NCI-H226 (cell line): ENCODE data around the gene CHRNA9.
A peak's percentile ranks its signal among the peaks of the same experiment; 100 is the strongest.
"Not testable (repeated sequence)": the region's sequence is repeated elsewhere in the genome, so short reads cannot be mapped to it uniquely, and the experiment has no call there.

ENCODE experiments used
- DNase-seq: peaks from one replicate; pipeline ENCODE4 v3.0.0-alpha.2; 2015

CHRNA9 gene, protein sequence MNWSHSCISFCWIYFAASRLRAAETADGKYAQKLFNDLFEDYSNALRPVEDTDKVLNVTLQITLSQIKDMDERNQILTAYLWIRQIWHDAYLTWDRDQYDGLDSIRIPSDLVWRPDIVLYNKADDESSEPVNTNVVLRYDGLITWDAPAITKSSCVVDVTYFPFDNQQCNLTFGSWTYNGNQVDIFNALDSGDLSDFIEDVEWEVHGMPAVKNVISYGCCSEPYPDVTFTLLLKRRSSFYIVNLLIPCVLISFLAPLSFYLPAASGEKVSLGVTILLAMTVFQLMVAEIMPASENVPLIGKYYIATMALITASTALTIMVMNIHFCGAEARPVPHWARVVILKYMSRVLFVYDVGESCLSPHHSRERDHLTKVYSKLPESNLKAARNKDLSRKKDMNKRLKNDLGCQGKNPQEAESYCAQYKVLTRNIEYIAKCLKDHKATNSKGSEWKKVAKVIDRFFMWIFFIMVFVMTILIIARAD

DNA sequence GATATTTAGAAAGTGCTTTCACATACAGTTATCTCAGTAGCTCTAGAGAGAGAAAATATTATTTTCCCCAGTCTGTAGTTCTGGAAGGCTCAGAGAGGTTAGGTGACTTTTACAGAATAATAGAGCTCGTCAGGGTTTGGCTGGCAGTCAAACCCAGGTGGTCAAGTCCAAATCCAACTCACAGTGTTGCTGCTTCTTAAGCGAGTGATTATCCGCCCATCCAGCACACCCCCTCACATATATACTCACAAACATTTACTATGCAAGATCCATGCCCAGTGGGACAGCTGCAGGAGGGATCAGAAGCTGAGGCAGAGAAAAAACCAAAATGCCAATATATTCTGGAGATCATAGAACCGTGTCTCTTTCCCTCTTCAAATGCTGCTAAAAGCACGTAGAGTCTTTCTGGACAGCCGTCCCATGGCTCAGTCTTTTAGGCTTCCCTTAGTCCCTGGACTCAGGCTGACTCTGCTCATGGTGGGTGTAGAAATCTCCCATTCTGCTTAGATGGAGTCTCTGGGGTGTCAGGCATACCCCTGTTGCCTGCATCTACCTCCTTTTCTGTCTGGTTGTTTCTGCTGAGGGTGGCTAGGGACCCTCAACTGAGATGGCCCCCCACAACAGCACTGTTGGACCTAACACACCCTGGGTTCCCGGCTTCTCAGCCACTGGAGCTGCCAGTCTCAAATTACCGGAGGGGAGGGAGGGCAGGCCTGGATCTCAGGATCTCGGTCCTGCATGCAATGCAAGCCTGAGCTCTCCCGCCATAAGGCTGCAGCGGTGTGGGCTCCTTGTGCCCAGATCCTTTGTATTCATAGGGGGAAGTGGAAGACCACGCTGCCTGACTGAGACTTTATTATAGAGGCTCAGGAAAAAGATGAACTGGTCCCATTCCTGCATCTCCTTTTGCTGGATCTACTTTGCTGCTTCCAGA, at the start of gene CHRNA9:
TSS of gene CHRNA9 (plus strand) at position 743 of the 934 bp plus-strand sequence. CDS start at position 878, 135 bp downstream.
- no peak for DNase-seq

DNA sequence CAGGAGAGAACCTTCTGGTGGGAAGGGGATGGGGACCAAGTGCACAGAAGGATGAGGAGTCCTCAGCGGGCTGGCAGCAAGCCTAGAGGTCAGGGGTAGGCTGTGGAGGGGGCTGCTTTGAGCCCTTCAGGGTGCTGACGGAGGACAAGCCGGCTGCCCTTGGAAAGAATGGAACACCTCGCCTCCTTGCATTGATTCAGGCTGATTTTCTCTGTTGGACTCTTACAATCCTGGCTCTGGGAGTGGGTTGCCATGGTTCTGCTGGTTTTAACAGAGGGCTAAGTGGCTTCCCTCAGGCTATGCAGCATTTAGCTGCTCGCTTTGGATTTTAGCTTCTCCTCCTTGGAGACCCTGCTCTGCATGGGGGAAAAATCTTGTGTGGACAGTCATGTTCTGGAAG, 49.4 kb upstream of the CHRNA9 start:
- no peak for DNase-seq

DNA sequence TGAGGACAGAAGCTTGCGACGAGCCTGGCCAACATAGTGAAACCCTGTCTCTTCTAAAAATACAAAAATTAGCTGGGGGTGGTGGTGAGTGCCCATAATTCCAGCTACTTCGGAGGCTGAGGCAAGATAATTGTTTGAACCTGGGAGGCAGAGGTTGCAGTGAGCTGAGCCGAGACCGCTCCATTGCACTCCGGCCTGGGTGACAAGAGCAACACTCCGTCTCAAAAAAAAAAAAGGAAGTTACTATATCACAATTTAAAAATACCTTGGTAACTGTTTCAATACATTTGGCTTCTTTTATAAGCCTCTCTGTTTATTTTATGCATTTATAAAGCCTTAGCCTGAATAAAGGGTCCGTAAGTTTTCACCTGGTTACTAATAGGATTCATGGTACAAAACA, 46.6 kb upstream of the CHRNA9 start:
- no peak for DNase-seq

DNA sequence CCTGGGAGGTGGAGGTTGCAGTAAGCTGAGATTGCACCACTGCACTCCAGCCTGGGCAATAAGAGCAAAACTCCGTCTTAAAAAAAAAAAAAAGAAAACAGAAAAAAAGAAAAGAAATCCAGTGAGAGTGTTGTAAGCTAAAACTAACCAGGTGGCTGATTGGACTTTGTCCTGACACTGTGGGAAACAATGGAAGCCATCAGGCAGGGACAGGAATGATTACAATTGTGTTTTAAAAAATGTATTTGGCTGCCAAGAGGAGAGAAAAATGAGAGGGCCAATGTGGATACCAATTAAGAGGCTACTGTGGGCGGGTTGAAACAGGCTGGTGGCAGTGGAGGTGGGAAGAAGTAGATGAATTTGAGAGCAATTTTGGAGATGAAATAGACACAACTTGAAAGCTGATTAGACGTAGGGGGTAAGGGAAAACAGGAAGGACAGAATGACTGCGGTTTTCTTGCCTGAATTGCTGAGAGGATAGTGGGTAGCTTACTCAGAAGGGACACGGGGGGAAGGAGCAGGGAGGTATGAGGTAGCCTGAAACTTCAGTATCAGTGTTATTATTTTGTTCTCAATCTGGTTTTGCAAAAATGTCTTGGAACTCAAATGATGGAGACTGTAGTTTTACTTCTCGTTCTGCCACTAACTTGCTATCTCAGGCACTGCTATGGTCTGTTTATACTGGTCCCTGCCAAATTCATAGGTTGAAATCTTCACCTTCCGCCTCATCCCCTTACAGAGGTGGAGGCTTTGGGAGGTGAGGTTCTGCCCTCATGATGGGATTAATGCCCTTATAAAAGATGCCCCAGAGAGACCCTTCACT, 45.6 kb upstream of the CHRNA9 start:
- DNase-seq: no peak

DNA sequence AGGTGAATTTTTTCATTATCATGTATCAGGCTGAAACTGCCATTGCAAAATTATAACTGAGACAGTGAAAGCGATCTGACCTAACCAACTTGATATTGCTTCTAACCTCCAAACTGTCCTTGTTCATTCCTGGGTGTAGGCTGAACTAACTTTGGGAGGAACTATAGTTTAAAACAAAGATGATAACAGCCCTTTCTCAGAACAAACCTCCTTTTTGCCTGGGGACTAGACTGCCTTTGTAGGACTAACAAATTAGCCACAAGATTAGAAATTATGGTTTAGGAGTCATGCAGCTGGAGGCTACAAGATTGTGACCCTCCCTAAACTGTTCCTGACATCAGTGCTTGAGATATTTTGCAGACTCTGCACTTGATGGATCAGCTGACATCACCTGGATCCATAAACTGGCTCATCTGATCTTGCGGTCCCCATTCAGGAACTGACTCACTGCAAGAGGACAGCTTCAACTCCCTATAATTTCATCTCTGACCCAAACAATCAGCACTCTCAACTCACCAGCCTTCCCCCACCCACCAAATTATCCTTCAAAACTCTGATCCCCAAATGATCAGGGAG, 44.4 kb upstream of the CHRNA9 start:
- not testable (repeated sequence) for DNase-seq

DNA sequence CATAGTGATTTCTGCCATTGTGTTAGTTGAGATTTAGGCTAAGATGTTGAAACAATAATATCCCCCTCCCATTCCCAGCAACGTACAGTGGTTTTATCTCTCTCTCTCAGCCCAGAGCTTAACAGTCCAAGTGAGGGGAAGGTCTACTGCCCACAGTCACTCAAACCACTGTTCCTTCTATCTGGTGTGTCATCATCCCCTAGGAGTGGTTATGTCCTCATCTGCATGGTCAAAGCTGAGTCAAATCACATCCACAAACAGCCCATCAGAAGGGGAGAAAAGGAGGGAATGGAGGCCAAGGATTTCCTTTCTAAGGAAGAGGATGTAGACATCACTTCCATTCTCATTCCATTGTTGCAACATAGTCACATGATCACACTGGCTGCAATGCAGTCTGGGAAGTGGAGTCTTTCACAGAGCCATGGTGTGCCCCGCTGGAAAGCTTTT, 42.8 kb upstream of the CHRNA9 start:
- DNase-seq: peak; percentile 12

DNA sequence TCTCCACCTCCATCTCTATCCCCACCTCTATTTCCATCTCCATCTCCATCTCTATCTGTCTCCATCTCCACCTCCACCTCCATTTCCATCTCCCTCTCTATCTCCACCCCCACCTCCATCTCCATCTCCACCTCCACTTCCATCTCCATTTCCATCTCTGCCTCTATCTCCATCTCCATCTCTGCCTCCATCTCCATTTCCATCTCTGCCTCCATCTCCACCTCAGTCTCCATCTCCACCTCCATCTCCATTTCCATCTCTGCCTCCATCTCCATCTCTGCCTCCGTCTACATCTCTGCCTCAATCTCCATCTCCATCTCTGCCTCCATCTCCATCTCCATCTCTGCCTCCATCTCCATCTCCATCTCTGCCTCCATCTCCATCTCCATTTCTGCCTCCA, 40.8 kb upstream of the CHRNA9 start:
- DNase-seq: no peak

DNA sequence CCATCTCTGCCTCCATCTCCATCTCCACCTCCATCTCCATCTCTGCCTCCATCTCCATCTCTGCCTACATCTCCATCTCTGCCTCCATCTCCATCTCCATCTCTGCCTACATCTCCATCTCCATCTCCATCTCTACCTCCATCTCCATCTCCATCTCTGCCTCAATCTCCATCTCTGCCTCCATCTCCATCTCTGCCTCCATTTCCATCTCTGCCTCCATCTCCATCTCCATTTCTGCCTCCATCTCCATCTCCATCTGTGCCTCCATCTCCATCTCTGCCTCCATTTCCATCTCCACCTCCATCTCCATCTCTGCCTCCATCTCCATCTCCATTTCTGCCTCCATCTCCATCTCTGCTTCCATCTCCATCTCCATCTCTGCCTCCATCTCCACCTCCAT, 40.1 kb upstream of the CHRNA9 start:
- DNase-seq: not testable (repeated sequence)

DNA sequence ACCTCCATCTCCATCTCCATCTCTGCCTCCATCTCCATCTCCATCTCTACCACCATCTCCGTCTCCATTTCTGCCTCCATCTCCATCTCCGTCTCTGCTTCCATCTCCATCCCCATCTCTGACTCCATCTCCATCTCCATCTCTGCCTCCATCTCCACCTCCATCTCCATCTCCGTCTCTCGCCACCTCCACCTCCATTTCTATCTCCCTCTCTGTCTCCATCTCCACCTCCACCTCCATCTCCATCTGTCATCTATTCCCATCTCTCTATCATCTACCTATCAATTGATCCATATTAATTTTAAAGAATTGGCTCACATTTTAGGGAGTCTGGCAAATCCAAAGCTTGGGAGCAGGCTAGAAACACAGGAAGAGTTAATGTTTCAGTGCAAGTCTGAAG, 39.6 kb upstream of the CHRNA9 start:
- DNase-seq: no peak

DNA sequence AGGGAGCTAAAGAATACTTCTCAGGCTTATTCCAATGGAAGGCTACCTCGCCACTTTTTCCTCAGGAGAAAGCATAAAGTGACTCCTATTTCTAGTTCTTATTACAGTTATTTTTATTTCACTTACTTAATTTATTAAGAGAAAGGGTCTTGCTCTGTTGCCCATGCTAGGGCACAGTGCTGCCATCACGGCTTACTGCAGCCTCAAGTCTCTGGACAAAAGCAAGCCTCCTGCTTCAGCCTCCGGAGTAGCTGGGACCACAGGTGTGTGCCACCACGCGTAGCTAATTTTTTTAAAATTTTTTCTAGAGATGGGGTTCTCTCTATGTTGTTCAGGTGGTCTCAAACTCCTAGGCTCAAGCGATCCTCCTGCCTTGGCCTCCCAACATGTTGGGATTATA, 36.0 kb upstream of the CHRNA9 start:
- no peak for DNase-seq

DNA sequence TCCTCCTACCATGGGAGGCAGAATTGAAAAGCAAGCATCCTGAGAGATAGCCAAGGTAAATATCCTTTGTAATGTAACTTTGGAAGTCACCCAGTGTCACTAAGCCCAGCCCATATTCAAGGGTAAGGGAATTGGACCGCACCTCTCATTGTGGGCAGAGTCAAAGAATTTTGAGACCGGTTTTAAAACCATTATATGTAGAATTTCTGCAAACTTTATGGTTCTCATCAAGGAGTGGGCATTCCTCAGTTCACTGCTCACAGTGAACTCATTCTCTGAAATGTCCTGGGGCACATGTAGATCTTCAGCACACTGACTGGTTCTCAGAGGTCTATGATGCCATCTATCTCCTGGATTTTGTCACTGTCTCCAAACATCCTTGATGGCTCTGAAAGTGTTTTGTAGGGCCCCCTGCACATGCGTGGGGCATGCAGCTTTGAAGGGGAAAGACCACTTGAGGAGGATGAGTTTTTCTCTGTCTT, 35.3 kb upstream of the CHRNA9 start:
- no peak for DNase-seq

DNA sequence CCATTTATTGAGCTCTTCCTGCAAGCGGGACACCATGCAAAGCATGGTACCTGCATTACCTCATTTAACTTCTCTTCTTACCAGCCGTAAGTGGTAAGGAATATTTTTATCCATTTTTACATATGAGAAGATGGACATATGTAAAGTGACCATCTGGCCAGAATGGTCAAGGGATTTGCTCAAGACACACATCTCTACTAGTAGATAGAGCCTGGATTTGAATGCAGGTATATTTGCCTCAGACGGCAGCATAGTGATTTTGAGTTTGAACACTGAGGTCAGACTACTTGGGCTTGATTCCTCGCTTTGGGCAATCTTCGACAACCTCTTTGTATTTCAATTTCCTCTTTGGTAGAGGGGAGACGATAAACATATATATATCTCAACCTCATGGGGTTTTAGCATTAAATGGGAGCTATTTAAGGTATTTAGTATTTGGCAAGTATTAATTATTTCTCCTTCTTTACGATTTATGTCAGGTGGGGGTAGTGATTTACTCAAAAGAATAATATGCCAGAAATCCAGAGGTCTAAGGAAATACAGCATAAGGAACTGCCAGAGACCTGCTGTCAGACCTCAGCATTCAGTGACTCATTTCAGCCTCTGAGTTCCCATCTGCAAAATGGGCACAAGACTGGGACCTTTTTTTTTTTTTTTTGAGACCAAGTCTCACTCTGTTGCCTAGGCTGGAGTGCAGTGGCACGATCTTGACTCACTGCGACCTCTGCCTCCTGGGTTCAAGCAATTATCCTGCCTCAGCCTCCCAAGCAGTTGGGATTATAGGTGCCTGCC, 34.6 kb upstream of the CHRNA9 start:
- no peak for DNase-seq

DNA sequence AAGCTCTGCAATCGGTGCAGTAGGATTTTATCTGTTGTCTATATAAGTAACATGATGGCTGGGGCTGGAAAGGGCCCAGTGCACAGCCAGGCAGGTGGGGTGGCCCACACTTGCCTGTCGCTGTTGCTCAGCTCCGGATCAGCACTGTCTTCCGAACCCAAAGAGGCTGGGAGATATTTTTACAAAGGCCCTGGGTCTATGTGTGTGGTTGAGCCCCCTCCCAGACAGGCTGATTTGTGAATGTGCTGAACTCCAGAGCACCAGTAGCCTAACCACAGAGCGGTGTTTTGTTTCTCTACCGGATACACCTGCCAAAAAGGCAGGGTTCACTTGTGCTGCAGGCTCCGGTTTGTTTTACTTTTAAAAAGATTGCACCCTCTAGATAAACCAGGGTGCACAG, 33.5 kb upstream of the CHRNA9 start:
- DNase-seq: no peak

DNA sequence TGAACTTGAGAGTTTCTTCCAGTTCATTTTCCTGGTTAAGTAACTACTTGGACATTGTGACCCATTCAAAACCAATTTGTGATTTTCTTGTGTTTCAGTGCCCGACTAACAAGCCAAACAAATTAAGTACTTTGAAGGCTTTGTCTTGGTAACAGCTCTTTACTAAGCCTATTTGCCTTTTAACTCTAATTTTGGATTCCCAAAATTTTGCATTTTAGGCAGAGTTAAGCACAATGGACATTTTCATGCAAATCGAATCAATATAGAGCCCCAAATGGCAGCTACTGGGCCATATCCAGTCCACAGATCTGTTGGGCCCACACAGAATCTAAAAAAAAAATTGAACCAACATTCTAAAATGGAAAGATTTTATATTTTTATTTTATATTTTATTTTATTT, 31.4 kb upstream of the CHRNA9 start:
- no peak for DNase-seq

DNA sequence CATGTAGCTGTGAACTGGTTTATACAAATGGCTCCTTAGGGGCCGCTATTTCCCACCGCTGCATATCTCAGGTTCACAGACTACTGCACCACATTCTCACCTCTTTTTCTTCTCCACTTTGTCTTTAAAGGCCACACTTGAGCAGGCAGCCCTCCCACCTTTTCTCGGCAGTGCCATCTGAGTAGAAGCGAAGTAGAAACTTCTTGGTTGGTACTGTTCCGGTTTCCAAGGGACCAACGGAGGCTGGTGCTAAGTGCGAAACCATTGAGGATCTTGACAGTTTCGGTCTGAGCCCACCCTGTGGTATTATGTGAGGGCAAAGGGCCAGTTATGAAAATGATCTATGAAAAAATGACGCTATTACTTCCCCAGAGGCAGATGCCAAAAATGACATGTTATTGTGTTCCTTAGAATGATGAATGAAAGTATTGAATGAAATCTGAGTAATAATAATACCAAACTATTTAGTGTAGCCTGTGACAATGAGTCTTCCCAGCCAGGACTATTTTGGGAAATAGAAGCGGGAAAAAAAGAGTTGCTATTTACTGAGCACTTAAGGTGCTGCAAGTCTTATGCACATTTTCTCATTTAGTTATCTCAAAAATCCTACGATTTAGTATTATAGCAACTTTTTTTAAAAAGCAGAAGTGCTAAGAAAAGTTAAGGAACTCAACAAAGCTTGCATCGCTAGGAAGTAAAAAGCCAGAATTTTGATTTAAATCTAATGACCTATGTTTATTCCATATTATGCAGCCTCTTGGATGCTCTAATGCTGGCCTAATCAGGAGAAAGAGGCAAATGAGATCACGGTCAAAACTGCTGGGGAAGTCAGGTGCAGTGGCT, 29.6 kb upstream of the CHRNA9 start:
- no peak for DNase-seq

DNA sequence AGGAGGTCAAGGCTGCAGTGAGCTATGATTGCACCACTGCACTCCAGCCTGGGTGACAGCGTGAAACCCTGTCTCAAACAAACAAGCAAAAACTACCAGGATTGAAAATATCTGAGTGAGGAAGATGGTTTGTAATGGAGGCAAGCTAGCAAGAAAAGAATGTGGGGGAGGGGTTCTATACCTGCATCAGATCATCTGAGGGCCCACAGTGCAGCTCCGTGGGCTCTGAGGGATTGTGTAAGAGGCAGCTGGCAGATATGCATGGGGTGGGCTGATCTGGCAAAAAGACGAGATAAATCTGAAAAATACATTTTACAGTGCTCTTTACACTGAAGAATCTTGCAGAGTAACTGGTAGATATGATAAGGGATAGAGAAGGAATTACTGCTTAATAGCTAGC, 28.9 kb upstream of the CHRNA9 start:
- no peak for DNase-seq

DNA sequence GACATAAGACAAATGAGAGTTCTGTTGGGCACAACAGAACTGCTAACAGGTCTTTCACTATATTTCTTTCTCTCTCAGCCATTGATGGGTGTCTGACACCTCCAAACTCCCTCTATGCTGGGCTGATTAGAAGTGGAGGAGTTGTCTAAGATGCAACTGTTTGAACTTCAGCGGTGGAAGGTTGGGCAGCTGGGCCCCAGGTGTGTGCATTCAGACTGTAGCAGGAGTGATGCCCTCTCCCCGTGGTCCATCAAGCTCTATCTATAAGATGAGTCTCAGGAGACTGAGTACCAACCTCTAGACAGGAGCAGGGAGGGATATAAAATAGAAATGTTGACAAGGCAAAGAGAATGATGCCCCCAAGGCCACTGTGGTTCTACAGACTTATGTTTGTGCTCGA, 28.2 kb upstream of the CHRNA9 start:
- DNase-seq: no peak

DNA sequence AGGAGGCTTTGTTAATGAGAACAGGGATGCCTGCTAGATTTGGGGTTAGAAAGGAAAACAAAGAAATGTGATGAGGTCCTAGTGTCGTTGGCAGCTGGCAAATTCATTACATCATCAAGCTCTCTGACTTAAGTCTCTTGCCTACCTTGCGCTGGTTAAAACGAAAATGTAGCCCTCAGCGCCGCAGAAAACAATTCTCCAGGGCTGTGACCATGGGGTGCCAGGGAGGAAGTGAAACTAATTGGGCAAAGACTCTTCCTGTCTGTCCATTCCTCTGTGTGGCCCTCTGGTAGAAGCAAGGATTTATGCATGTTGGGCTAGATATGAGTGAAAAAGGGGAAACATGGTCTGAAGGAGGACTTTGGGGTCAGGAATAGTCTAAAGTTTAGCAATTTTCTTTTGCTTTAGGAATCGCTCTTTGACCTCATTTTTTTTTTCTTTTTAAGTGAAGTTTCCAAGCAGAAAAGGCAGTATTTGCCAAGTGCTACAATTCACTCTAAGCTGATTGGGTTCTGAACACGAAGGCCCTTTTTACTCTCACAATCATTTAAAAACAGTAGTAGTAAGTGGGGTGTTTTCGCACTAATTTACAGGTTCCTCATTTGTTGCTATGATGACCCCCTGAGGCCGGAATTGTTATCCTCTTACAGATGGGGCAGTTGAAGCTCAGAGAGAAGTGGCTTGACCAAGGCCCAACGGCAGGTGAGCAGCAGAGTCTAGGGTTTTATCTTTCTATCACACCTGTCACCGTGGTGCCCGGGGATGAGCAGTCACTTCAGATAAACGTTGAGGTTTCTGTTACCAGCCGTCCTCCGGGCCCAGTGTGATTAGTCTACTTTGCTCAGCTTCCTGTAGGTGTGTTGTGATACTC, 27.3 kb upstream of the CHRNA9 start:
- no peak for DNase-seq

DNA sequence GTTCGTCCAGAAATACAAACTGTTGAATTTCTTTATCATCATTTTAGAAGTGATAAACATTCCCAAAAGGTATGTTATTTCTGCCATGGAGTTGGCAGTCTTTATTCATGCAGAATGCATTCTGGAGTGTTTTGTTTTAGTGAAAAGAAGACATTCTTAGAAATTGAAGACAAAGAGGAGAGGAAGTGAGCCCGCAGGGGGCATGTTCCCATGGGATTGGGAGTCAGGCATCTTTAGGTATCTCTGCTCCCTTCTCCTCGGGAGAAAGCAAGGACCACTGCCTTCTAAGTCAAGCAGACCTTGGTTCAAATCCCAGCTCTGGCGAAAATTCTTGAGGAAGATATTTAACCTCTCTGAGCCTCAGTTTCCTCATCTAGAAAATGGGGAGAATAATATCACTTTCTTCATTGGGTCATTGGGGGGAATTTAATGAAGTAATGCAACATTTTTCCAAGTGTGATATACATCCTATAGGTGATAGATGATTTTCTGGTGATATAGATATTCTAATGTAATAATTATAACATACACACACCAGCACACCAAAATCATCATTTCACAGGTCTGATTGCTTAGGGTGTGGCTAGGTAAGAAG, 26.5 kb upstream of the CHRNA9 start:
- no peak for DNase-seq
